Astrocyte (in vitro differentiated cells and primary cell): Measurements from ENCODE around the gene MYH9. TPM values are rescaled to one million over a fixed set of nuclear protein-coding genes. Genes with fewer than 3 reads are reported as not detected.
A peak's percentile ranks its signal among the peaks of the same experiment; 100 is the strongest.

ENCODE experiments used
- DNase-seq: peaks from one replicate; pipeline ENCODE4 v3.0.0-alpha.2; 2010; ENCODE audit warnings: low read depth
- FAIRE-seq: peaks from 2 replicates; lab custom pipeline; 2011; peaks lifted over from hg19 to GRCh38; lab: Jason Lieb, UNC
- H2AFZ ChIP-seq: 2 replicates; pipeline ENCODE4 v1.6.0; 2012; ENCODE audit warnings: low read depth, low read length, inconsistent platforms
- H3K27ac ChIP-seq: 2 replicates; pipeline ENCODE4 v1.5.1; 2011; ENCODE audit warnings: low read depth, low read length, inconsistent platforms
- H3K27me3 ChIP-seq: 2 replicates; pipeline ENCODE4 v1.6.0; 2011; ENCODE audit warnings: low read length, inconsistent platforms; ENCODE audit not compliant: insufficient read depth
- H3K36me3 ChIP-seq: 2 replicates; pipeline ENCODE4 v1.5.1; 2011; ENCODE audit warnings: low read length, inconsistent platforms; ENCODE audit not compliant: insufficient read depth
- H3K4me1 ChIP-seq: 2 replicates; pipeline ENCODE4 v1.5.1; 2011; ENCODE audit warnings: low read length, inconsistent platforms; ENCODE audit not compliant: insufficient read depth
- H3K4me2 ChIP-seq: 2 replicates; pipeline ENCODE4 v1.6.0; 2012; ENCODE audit warnings: low read length, inconsistent platforms
- H3K4me3 ChIP-seq: 2 replicates; pipeline ENCODE4 v1.5.1; 2011; ENCODE audit warnings: low read depth, mild to moderate bottlenecking, low read length, inconsistent platforms; ENCODE audit not compliant: insufficient read depth
- H3K79me2 ChIP-seq: 2 replicates; pipeline ENCODE4 v1.6.0; 2012; ENCODE audit warnings: mild to moderate bottlenecking, low read length, inconsistent platforms; ENCODE audit not compliant: insufficient read depth
- H3K9ac ChIP-seq: 2 replicates; pipeline ENCODE4 v1.6.0; 2012; ENCODE audit warnings: mild to moderate bottlenecking, low read length, inconsistent platforms
- H3K9me3 ChIP-seq: 2 replicates; pipeline ENCODE4 v1.5.1; 2012; ENCODE audit warnings: low read depth, mild to moderate bottlenecking, low read length, inconsistent platforms; ENCODE audit not compliant: insufficient read depth
- H4K20me1 ChIP-seq: 2 replicates; pipeline ENCODE4 v1.6.0; 2012; ENCODE audit warnings: low read length, inconsistent platforms; ENCODE audit not compliant: insufficient read depth
- H3K27ac Mint-ChIP-seq: one replicate; pipeline ENCODE4 v1.8.0; 2021; ENCODE audit warnings: mild to moderate bottlenecking, mixed read lengths; ENCODE audit not compliant: unreplicated experiment
- H3K27me3 Mint-ChIP-seq: one replicate; pipeline ENCODE4 v1.8.0; 2021; ENCODE audit warnings: low read depth, mixed read lengths; ENCODE audit not compliant: unreplicated experiment
- H3K36me3 Mint-ChIP-seq: one replicate; pipeline ENCODE4 v1.8.0; 2021; ENCODE audit warnings: low read depth, mixed read lengths; ENCODE audit not compliant: unreplicated experiment
- H3K4me1 Mint-ChIP-seq: one replicate; pipeline ENCODE4 v1.8.0; 2021; ENCODE audit warnings: low read depth, mixed read lengths; ENCODE audit not compliant: unreplicated experiment
- H3K4me3 Mint-ChIP-seq: one replicate; pipeline ENCODE4 v1.8.0; 2021; ENCODE audit warnings: mild to moderate bottlenecking, moderate library complexity, mixed read lengths; ENCODE audit not compliant: unreplicated experiment
- H3K9me3 Mint-ChIP-seq: one replicate; pipeline ENCODE4 v1.8.0; 2021; ENCODE audit warnings: mild to moderate bottlenecking, mixed read lengths; ENCODE audit not compliant: unreplicated experiment
- EZH2 ChIP-seq: IDR thresholded peaks from 2 replicates; pipeline ENCODE4 v1.6.1; 2012; ENCODE audit warnings: mild to moderate bottlenecking, low read length, inconsistent platforms; ENCODE audit not compliant: insufficient read depth
- total RNA-seq: library from RNA; stranded (reverse); gene quantifications from 2 replicates; pipeline ENCODE4 v1.2.1, GENCODE V29; 2021
- TF ChIP-seq, protein P1 (sequence below): IDR thresholded peaks from 2 replicates; pipeline ENCODE4 v1.5.1; 2011; ENCODE audit warnings: low read depth, mild to moderate bottlenecking, inconsistent platforms, low read length, moderate library complexity; ENCODE audit not compliant: insufficient read depth

The MYH9 gene
- total RNA-seq, 1 donor from 2014 or later = 2,278 TPM

DNA sequence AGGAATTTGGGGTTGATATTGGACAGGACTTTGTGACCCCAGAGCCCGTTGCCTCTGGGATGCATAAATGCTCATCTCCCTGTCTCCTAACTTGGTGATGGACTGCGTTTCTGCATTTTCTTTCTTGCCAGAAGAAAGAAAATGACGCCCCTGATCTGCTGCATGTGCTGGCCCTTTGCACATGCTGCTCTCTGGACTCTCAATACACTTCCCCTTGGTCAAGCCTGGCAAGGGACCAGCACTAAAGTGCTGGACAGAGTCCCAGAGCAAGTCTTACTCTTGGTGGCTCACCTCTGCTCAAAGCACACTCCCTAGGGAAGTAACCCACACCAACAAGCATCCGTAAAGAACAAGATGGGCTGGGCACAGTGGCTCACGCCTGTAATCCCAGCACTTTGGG lies 40.7 kb downstream of the MYH9 start:
- Histone ChIP-seq H3K4me2 (peak overlapping the region; percentile 6), H3K9ac (no peak overlapping the region), H2AFZ (no peak overlapping the region), H3K4me1 (peaks cover 55% of the 10 kb centered on the region), H3K27me3 (no peaks in the 10 kb centered on the region), H3K9me3 (no peaks in the 10 kb centered on the region), H3K27ac (peak overlapping the region; percentile 7), H3K79me2 (peaks cover 96% of the 10 kb centered on the region), H3K4me3 (no peak overlapping the region), H3K36me3 (peaks cover 50% of the 10 kb centered on the region), H4K20me1 (peaks cover 94% of the 10 kb centered on the region)
- H3K4me3 Mint-ChIP-seq = no peak overlapping the region
- peaks cover 26% of the 10 kb centered on the region for H3K36me3 Mint-ChIP-seq
- no peak for TF ChIP-seq EZH2
- TF ChIP-seq, protein P1, sequence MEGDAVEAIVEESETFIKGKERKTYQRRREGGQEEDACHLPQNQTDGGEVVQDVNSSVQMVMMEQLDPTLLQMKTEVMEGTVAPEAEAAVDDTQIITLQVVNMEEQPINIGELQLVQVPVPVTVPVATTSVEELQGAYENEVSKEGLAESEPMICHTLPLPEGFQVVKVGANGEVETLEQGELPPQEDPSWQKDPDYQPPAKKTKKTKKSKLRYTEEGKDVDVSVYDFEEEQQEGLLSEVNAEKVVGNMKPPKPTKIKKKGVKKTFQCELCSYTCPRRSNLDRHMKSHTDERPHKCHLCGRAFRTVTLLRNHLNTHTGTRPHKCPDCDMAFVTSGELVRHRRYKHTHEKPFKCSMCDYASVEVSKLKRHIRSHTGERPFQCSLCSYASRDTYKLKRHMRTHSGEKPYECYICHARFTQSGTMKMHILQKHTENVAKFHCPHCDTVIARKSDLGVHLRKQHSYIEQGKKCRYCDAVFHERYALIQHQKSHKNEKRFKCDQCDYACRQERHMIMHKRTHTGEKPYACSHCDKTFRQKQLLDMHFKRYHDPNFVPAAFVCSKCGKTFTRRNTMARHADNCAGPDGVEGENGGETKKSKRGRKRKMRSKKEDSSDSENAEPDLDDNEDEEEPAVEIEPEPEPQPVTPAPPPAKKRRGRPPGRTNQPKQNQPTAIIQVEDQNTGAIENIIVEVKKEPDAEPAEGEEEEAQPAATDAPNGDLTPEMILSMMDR = no peak
- no peak for FAIRE-seq
- peaks cover 66% of the 10 kb centered on the region for H3K4me1 Mint-ChIP-seq
- no peaks in the 10 kb centered on the region for H3K9me3 Mint-ChIP-seq
- peak overlapping the region; percentile 62 for H3K27ac Mint-ChIP-seq
- no peak for DNase-seq
- no peaks in the 10 kb centered on the region for H3K27me3 Mint-ChIP-seq

DNA sequence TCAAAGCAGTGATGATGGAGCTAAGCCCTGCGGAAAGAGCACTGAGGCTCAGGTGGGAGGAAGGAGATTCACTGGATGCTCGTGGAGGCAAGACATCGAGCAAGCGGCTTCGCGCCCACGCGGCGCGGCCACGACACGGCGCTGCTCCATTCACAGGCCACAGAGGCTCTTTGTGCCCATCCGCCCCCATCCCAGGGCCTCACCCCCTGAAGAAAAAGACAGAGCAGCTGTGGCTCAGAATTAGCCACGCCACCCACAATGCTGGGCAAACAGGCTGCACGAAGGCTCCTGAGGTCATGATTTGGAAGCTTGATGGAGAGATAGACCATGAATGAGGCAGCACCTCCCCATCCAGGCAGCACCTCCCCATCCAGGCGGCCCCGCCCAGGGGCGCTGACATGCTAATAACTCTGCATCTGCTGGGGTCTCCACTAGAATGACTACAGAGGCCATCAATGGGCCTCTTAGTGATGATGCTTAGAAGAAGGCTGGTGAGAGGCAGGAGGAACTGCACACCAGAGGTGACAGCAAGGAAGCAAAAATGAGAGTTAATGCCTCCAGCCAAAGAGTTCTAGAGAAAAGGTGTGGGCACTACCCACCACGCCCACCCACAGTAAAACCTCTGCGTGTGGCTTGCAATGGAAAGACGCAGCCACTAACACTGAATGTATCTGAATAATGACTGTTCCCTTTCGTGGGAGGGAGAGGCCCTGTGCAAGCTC lies 43.5 kb downstream of the MYH9 start:
- peaks cover 94% of the 10 kb centered on the region for H4K20me1 ChIP-seq
- H3K9ac ChIP-seq = peak overlapping the region; percentile 11
- H3K27ac ChIP-seq = peak overlapping the region; percentile 39

More for the DNA sequence above, 43.5 kb downstream of the MYH9 start:
- H3K4me3 ChIP-seq = no peak overlapping the region
- H3K27me3 ChIP-seq = no peaks in the 10 kb centered on the region
- peaks cover 96% of the 10 kb centered on the region for H3K79me2 ChIP-seq
- peaks cover 63% of the 10 kb centered on the region for H3K4me1 Mint-ChIP-seq
- H3K36me3 Mint-ChIP-seq = peaks cover 32% of the 10 kb centered on the region
- H3K27ac Mint-ChIP-seq = peak overlapping the region; percentile 93
- H3K27me3 Mint-ChIP-seq = no peaks in the 10 kb centered on the region
- peaks cover 75% of the 10 kb centered on the region for H3K36me3 ChIP-seq
- no peaks in the 10 kb centered on the region for H3K9me3 ChIP-seq
- H3K4me2 ChIP-seq = no peak overlapping the region
- H3K4me1 ChIP-seq = peaks cover 55% of the 10 kb centered on the region
- TF ChIP-seq EZH2 = no peak
- TF ChIP-seq, protein P1 = no peak
- no peak overlapping the region for H2AFZ ChIP-seq
- DNase-seq (no peak), FAIRE-seq (no peak)
- no peaks in the 10 kb centered on the region for H3K9me3 Mint-ChIP-seq
- H3K4me3 Mint-ChIP-seq = peak overlapping the region; percentile 45
